ENCODE measurements around the gene NPFF. TPM values are rescaled to one million over a fixed set of nuclear protein-coding genes. Genes with fewer than 3 reads are reported as not detected.
A peak's percentile ranks its signal among the peaks of the same experiment; 100 is the strongest.

The NPFF gene
- total RNA-seq, 1 experiment from 2014 or later, result not detected

- no peaks in the 10 kb centered on the region for H3K36me3 Mint-ChIP-seq (ENCODE audit: insufficient read depth, unreplicated experiment)
- BruUV-seq (replicated peaks), result no TSS peak
- CTCF ChIA-PET, result interaction anchor here (0.6 to 1.7 kb wide), 5 partner anchors 18 to 134 kb away, joined by 3 to 23 read pairs (median 3); partner anchors contain the start of genes ATF7 and ATP5MC2
- no peaks in the 10 kb centered on the region for H3K9me3 Mint-ChIP-seq (ENCODE audit: low read depth, unreplicated experiment)
- peak; percentile 25 for TF ChIP-seq CTCF (IDR thresholded peaks at IDR 0.05; ENCODE audit: unreplicated experiment)
- H3K27ac Mint-ChIP-seq (ENCODE audit: unreplicated experiment), result no peak overlapping the region
- intact Hi-C loops (cut with micrococcal nuclease; ENCODE audit: unreplicated experiment), result loop anchor here (1.0 to 10.0 kb wide), 2 partner anchors 61 to 133 kb away; partner anchors contain the start of gene ATP5MC2
- DNase-seq, result peak; percentile 40
- no peaks in the 10 kb centered on the region for H3K4me1 Mint-ChIP-seq (ENCODE audit: low read depth, unreplicated experiment)
- H3K4me3 Mint-ChIP-seq (ENCODE audit: low read depth, unreplicated experiment), result no peak overlapping the region
- no peaks in the 10 kb centered on the region for H3K27me3 Mint-ChIP-seq (ENCODE audit: unreplicated experiment)
Observed at GRCh38 chr12:53543539-53543938, 36.3 kb upstream of the NPFF start.

- H3K4me1 Mint-ChIP-seq (ENCODE audit: low read depth, unreplicated experiment), result no peaks in the 10 kb centered on the region
- BruUV-seq (replicated peaks), result no TSS peak
- no peak for DNase-seq
- no peak overlapping the region for H3K27ac Mint-ChIP-seq (ENCODE audit: unreplicated experiment)
- peaks cover 15% of the 10 kb centered on the region for H3K36me3 Mint-ChIP-seq (ENCODE audit: insufficient read depth, unreplicated experiment)
- intact Hi-C loops (cut with micrococcal nuclease; ENCODE audit: unreplicated experiment), result no loop called here
- TF ChIP-seq CTCF (IDR thresholded peaks at IDR 0.05; ENCODE audit: unreplicated experiment), result no peak
- H3K27me3 Mint-ChIP-seq (ENCODE audit: unreplicated experiment), result no peaks in the 10 kb centered on the region
- CTCF ChIA-PET, result interaction anchor here (1.1 kb wide), 1 partner anchor 119 kb away, joined by 3 read pairs; no protein-coding TSS in a partner anchor
- no peaks in the 10 kb centered on the region for H3K9me3 Mint-ChIP-seq (ENCODE audit: low read depth, unreplicated experiment)
- H3K4me3 Mint-ChIP-seq (ENCODE audit: low read depth, unreplicated experiment), result no peak overlapping the region
Observed at GRCh38 chr12:53539526-53539925, 32.2 kb upstream of the NPFF start.

GRCh38 chr12:53538209-53538689, 31.0 kb upstream of the NPFF start:
- no TSS peak for BruUV-seq (replicated peaks)
- intact Hi-C loops (cut with micrococcal nuclease; ENCODE audit: unreplicated experiment), result no loop called here
- Mint-ChIP-seq H3K4me1 (ENCODE audit: low read depth, unreplicated experiment) (no peaks in the 10 kb centered on the region), H3K9me3 (ENCODE audit: low read depth, unreplicated experiment) (no peaks in the 10 kb centered on the region), H3K27me3 (ENCODE audit: unreplicated experiment) (no peaks in the 10 kb centered on the region), H3K27ac (ENCODE audit: unreplicated experiment) (peak overlapping the region; percentile 83), H3K4me3 (ENCODE audit: low read depth, unreplicated experiment) (peak overlapping the region; percentile 36), H3K36me3 (ENCODE audit: insufficient read depth, unreplicated experiment) (peaks cover 22% of the 10 kb centered on the region)
- DNase-seq, result peak; percentile 22
- CTCF ChIA-PET, result interaction anchor here (1.1 to 1.6 kb wide), 2 partner anchors 120 to 138 kb away, joined by 3 to 5 read pairs; partner anchors contain the start of gene ATP5MC2
- no peak for TF ChIP-seq CTCF (IDR thresholded peaks at IDR 0.05; ENCODE audit: unreplicated experiment)

- CTCF ChIA-PET, result no interaction called here
- Mint-ChIP-seq H3K27me3 (ENCODE audit: unreplicated experiment) (no peaks in the 10 kb centered on the region), H3K9me3 (ENCODE audit: low read depth, unreplicated experiment) (no peaks in the 10 kb centered on the region), H3K27ac (ENCODE audit: unreplicated experiment) (no peak overlapping the region), H3K36me3 (ENCODE audit: insufficient read depth, unreplicated experiment) (peaks cover 31% of the 10 kb centered on the region), H3K4me3 (ENCODE audit: low read depth, unreplicated experiment) (no peak overlapping the region), H3K4me1 (ENCODE audit: low read depth, unreplicated experiment) (no peaks in the 10 kb centered on the region)
- no peak for TF ChIP-seq CTCF (IDR thresholded peaks at IDR 0.05; ENCODE audit: unreplicated experiment)
- intact Hi-C loops (cut with micrococcal nuclease; ENCODE audit: unreplicated experiment), result no loop called here
- no TSS peak for BruUV-seq (replicated peaks)
- no peak for DNase-seq
Observed at GRCh38 chr12:53536962-53537361, 29.7 kb upstream of the NPFF start.

Data from Calu3 (cell line).